Central memory CD8-positive, alpha-beta T cell (primary cell): Measurements from ENCODE around the gene GPRC5B.

Source experiments
- ATAC-seq: fragments of 150-1000 bp; cut with Tn5 transposase; replicated peaks from 2 replicates; pipeline ENCODE4 v1.10.0; 2022; ENCODE audit warnings: mild to moderate bottlenecking, moderate FRiP score, moderate number of reproducible peaks; ENCODE audit not compliant: poor library complexity, severe bottlenecking; ENCODE audit errors: extremely low read depth
- DNase-seq, 2 donors: peaks; one replicate each; pipeline ENCODE4 v3.0.0; 2021; ENCODE audit warnings: low spot score in 2 of 2
- H3K27ac Mint-ChIP-seq: one replicate; pipeline ENCODE4 v1.8.0; 2022; ENCODE audit warnings: low read depth, mild to moderate bottlenecking, moderate library complexity, mixed read lengths
- H3K27me3 Mint-ChIP-seq: one replicate; pipeline ENCODE4 v1.8.0; 2022; ENCODE audit warnings: mixed read lengths
- H3K36me3 Mint-ChIP-seq: one replicate; pipeline ENCODE4 v1.8.0; 2022; ENCODE audit warnings: mild to moderate bottlenecking, moderate library complexity, mixed read lengths; ENCODE audit not compliant: insufficient read depth
- H3K4me1 Mint-ChIP-seq: one replicate; pipeline ENCODE4 v1.8.0; 2022; ENCODE audit warnings: mixed read lengths
- H3K4me3 Mint-ChIP-seq: one replicate; pipeline ENCODE4 v1.8.0; 2022; ENCODE audit warnings: mild to moderate bottlenecking, moderate library complexity, mixed read lengths
- H3K9me3 Mint-ChIP-seq: one replicate; pipeline ENCODE4 v1.8.0; 2022; ENCODE audit warnings: mixed read lengths

Gene GPRC5B

DNA sequence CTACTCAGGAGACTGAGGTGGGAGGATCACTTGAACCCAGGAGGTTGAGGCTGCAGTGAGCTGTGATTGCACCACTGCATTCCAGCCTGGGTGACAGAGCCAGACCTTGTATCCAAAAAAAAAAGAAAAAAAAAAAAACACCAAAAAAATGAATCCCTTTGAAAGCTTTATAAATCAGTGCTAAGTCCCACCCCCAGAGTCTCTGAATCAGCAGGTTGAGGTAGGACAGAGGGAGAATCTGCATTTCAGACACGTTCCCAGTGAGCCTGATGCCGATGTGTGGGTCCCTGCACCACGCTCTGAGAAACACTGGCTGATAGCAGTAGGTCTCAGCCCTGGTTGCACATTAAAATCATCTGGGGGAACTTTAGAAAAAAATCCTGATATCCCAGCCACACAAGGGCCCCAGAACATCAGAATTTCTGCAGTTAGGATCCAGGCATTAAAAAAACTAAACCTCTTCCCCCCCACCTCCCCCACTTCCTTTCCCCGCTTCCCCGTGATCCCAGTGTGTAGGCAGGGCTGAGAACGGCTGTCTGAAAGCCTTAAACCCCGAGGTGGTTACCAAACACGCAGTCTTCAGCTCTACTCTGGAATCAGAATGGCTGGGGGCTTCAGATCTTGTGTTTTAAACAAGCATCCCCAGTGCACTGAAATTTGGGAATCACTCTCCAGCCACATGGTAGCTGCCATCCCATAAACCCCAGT, 27.3 kb upstream of the GPRC5B start:
- ATAC-seq (no peak), DNase-seq (no peak)
- Mint-ChIP-seq H3K4me1 (peaks cover 11% of the 10 kb centered on the region), H3K27ac (no peak overlapping the region), H3K36me3 (no peaks in the 10 kb centered on the region), H3K4me3 (no peak overlapping the region), H3K27me3 (peaks cover 42% of the 10 kb centered on the region), H3K9me3 (no peaks in the 10 kb centered on the region)

DNA sequence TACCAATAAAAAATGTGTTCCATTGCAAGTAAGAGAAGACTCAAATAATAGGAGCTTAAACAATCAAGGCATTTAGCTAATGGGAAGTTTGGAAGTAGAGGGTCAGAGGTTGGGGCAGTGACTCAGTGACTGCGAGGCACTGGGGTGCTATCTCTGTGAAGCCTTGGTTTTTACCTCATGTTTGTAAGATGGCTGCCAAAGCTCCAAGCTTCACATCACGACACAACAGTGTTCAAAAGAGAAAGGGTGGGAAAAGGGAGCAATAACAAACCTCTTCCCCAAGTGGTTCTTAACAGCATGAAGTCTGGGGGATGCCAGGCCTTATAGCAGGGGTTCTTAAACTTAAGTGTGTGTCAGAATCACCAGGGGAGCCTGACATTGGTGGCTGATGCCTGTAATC, 26.6 kb upstream of the GPRC5B start:
- ATAC-seq (no peak), DNase-seq (no peak)
- H3K27ac Mint-ChIP-seq, result no peak overlapping the region
- peaks cover 12% of the 10 kb centered on the region for H3K4me1 Mint-ChIP-seq
- H3K9me3 Mint-ChIP-seq, result no peaks in the 10 kb centered on the region
- no peak overlapping the region for H3K4me3 Mint-ChIP-seq
- peaks cover 42% of the 10 kb centered on the region for H3K27me3 Mint-ChIP-seq
- no peaks in the 10 kb centered on the region for H3K36me3 Mint-ChIP-seq

DNA sequence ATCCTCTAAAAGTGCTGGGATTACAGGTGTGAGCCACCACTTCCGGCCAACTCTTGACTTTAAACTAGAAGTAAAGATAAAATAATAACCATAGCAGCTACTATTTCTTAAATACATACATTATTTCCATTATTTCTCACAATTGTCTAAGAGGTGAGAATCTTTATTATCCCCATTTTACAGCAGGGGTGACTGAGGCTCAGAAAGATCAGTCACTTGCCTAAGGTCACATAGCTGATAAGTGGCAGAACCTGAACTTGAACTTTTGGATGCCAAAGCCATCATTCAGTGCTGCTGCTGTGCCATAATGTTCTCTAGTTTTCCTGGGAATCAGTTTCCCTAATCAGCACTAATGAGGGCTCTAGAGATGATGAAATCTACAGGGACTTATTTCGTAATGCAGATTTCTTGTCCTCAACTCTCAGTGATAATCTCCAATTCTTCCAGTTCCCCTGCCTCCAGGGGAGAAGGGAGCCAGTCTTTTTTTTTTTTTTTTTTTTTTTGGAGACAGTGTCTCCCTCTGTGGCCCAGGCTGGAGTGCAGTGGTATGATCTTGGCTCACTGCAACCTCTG, 25.2 kb upstream of the GPRC5B start:
- H3K4me1 Mint-ChIP-seq, result peaks cover 12% of the 10 kb centered on the region
- H3K4me3 Mint-ChIP-seq, result no peak overlapping the region
- peaks cover 42% of the 10 kb centered on the region for H3K27me3 Mint-ChIP-seq
- no peaks in the 10 kb centered on the region for H3K9me3 Mint-ChIP-seq
- ATAC-seq (no peak), DNase-seq (no peak)
- no peak overlapping the region for H3K27ac Mint-ChIP-seq
- H3K36me3 Mint-ChIP-seq, result no peaks in the 10 kb centered on the region

DNA sequence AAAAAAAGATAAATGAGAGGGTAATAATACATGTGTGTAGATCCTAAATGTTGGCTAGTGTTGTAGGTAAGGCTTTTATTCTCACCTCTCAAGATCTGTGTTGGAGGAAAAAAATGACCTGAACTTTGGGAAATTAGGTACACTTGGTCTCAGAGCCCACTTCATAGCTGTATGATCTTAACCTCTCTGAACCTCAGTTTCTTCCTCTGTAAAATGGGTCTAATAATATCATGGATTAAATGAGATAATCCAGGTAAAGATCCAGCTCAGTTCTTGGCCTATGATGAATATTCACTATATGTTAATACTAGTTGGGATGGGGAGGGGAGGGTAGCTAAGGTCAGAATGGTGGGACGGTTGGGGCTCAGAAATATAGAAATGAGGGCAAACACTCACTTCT, 24.3 kb upstream of the GPRC5B start:
- no peak for DNase-seq
- ATAC-seq, result no peak
- no peaks in the 10 kb centered on the region for H3K36me3 Mint-ChIP-seq
- peaks cover 12% of the 10 kb centered on the region for H3K4me1 Mint-ChIP-seq
- no peak overlapping the region for H3K27ac Mint-ChIP-seq
- no peak overlapping the region for H3K4me3 Mint-ChIP-seq
- H3K27me3 Mint-ChIP-seq, result peaks cover 42% of the 10 kb centered on the region
- H3K9me3 Mint-ChIP-seq, result no peaks in the 10 kb centered on the region

DNA sequence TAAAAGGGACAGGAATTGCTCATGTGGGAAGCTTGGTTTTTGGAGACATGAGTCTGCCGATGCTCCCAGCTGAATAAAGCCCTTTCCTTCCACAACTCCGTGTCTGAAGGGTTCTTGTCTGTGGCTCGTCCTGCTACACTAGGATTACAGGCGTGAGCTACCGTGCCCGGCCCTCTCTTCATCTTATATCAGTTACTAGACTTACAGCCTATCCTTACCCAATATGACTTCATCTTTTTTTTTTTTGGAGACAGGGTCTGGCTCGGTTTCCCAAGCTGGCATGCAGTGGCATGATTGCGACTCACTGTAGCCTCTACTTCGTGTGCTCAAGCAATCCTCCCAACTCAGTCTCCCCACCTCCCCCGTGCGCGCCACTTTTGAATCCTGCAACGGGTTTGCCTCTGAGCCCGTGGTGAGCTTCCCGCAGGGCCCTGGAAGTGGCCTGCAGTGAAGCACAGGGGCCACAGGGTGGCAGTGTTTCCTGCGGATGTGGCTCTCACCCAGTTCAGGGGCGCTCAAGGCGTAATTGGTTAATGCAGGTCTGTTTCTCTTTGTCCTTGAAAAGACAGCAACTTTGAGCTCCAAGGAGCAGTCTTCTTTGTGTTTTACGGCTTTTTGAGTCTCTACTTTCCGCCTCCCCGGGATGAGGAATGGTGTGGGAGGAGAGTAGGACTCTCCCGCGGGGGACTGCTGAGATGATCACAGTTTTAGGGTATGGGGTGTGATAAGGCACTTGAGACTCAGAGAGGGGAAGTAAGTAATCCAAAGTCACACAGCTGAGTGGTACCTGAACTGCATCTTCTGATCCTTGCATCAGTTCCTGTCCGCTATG, 22.7 kb upstream of the GPRC5B start:
- DNase-seq, result peak; percentile 42 to 54
- H3K36me3 Mint-ChIP-seq, result no peaks in the 10 kb centered on the region
- H3K9me3 Mint-ChIP-seq, result no peaks in the 10 kb centered on the region
- peak overlapping the region; percentile 56 for H3K27ac Mint-ChIP-seq
- H3K27me3 Mint-ChIP-seq, result peaks cover 35% of the 10 kb centered on the region
- H3K4me1 Mint-ChIP-seq, result peaks cover 12% of the 10 kb centered on the region
- H3K4me3 Mint-ChIP-seq, result peak overlapping the region; percentile 56
- peak; percentile 78 for ATAC-seq

DNA sequence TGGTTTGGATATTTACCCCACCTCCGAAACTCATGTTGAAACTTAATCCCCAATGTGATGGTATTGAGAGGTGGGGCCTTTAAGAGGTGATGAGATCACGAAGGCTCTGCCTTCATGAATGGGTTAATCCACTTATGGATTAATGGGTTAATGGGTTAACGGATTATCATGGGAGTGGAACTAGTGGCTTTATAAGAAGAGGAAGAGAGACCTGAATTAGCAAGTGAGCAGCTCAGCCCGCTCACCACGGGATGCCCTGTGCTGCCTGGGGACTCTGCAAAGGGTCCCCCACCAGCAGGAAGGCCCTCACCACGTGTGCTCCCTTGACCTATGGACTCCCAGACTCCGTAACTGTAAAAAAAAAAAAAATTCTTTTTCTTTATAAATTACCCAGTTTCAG, 16.5 kb upstream of the GPRC5B start:
- Mint-ChIP-seq H3K27ac (no peak overlapping the region), H3K36me3 (no peaks in the 10 kb centered on the region), H3K4me3 (no peak overlapping the region), H3K27me3 (peaks cover 30% of the 10 kb centered on the region), H3K4me1 (peaks cover 6% of the 10 kb centered on the region), H3K9me3 (no peaks in the 10 kb centered on the region)
- ATAC-seq, result no peak
- no peak for DNase-seq

DNA sequence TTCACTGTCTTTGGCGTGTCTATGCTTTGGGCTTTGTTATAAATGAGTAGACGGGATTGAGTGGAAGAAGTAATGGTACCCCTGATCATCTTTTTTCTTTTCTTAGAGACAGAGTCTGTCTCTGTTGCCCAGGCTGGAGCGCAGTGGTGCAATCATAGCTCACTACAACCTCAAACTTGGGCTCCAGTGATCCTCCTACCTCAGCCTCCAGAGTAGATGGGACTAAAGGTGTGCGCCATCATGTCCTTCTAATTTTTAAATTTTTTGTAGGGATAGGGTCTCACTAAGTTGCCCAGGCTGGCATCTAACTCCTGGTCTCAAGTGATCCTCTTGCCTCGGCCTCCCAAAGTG, 14.9 kb upstream of the GPRC5B start:
- Mint-ChIP-seq H3K9me3 (no peaks in the 10 kb centered on the region), H3K27ac (no peak overlapping the region), H3K4me1 (peaks cover 6% of the 10 kb centered on the region), H3K36me3 (no peaks in the 10 kb centered on the region), H3K4me3 (no peak overlapping the region), H3K27me3 (peaks cover 30% of the 10 kb centered on the region)
- ATAC-seq (no peak), DNase-seq (no peak)

DNA sequence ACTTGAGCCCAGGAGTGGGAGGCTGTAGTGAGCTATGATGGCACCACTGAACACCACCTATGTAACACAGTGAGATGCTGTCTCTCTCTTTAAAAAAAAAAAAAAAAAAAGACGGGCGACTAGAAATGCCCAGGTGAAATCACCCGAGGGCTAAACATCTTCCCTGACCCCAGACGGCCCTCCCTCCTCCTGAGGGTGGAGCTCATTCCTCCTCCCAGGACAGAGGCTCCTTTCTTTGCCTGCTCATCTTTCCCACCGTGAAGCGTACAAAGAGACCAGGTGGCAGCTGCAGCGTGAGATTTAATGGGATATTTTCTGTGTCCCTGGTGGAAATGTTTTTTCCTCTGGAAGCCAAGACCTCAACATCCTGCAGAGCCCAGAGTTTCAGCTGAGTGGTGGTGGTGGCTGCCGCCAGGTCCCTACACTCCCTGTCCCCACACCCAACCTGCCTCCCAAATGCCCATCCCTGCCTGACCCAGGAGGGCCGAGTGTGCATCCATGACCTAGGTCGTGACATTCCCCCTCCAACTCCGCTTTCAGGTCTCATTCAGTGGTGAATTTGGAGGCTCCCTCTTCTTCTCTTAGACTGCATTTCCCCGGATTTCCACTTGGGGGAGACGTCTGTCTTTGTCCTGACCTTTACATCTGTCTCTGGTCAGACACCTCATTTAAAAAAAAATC, 14.4 kb upstream of the GPRC5B start:
- Mint-ChIP-seq H3K27me3 (peaks cover 30% of the 10 kb centered on the region), H3K27ac (no peak overlapping the region), H3K4me3 (no peak overlapping the region), H3K4me1 (peaks cover 6% of the 10 kb centered on the region), H3K36me3 (no peaks in the 10 kb centered on the region), H3K9me3 (no peaks in the 10 kb centered on the region)
- ATAC-seq (no peak), DNase-seq (no peak)

DNA sequence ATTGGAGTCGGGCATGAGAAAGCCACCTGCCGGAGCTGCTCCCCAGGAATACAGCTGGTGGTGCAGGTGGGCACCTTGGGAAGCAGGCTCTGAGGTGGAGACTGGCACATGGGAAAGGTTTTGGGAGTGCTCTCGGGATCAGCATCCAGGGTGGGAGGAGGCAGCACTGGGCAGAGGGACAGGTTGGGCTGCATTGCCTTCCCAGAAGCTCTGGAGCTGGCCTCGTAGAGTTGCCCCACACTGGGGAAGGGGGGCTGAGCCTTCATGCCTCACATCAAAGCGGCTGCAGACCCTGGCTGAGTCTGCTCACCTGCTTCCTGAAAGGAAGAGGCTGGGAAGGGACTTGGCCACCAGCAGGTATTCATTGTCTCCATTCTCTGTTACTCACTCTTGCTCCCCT, 13.5 kb upstream of the GPRC5B start:
- H3K4me3 Mint-ChIP-seq, result no peak overlapping the region
- H3K9me3 Mint-ChIP-seq, result no peaks in the 10 kb centered on the region
- ATAC-seq, result no peak
- no peak for DNase-seq
- H3K4me1 Mint-ChIP-seq, result peaks cover 6% of the 10 kb centered on the region
- no peaks in the 10 kb centered on the region for H3K36me3 Mint-ChIP-seq
- H3K27me3 Mint-ChIP-seq, result peaks cover 30% of the 10 kb centered on the region
- no peak overlapping the region for H3K27ac Mint-ChIP-seq

DNA sequence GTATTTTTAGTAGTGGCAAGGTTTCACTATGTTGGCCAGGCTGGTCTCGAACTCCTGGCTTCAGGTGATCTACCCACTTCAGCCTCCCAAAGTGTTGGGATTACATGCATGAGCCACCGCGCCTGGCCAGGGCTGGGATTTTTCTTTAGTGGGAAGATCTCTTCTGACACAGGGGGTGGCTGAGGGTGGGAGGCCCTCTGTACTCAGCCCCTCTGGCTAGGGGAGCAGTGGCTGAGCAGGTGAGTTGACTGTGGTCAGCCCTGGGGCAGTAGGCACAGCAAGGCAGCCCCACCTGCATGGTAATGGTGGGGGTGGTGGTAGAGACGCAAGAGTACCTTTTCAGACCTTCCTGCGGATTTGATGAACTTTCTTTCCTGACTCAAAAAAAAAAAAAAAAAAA, 12.3 kb upstream of the GPRC5B start:
- H3K4me3 Mint-ChIP-seq, result no peak overlapping the region
- no peak for ATAC-seq
- H3K9me3 Mint-ChIP-seq, result no peaks in the 10 kb centered on the region
- H3K27ac Mint-ChIP-seq, result no peak overlapping the region
- DNase-seq, result no peak
- no peaks in the 10 kb centered on the region for H3K36me3 Mint-ChIP-seq
- H3K4me1 Mint-ChIP-seq, result peaks cover 6% of the 10 kb centered on the region
- peaks cover 30% of the 10 kb centered on the region for H3K27me3 Mint-ChIP-seq

DNA sequence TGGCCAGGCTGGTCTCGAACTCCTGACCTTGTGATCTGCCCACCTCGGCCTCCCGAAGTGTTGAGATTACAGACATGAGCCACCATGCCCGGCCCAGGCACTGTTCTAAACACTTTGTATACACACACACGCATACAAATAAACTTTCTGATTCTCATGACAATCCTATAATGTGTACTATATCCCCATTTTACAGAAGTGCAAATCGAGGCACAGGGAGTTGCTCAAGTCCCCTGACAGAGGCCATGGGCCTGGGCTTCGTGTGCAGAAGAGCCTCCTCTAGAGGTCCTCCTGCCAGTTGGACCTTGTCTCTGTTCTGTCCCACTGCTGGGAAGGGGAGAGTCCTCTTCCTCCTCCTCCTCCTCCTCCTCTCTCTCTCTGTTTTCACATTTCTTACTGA, 9.9 kb upstream of the GPRC5B start:
- H3K9me3 Mint-ChIP-seq, result no peaks in the 10 kb centered on the region
- H3K36me3 Mint-ChIP-seq, result no peaks in the 10 kb centered on the region
- peaks cover 6% of the 10 kb centered on the region for H3K4me1 Mint-ChIP-seq
- ATAC-seq, result no peak
- no peak overlapping the region for H3K4me3 Mint-ChIP-seq
- no peak for DNase-seq
- no peak overlapping the region for H3K27ac Mint-ChIP-seq
- H3K27me3 Mint-ChIP-seq, result peaks cover 27% of the 10 kb centered on the region

DNA sequence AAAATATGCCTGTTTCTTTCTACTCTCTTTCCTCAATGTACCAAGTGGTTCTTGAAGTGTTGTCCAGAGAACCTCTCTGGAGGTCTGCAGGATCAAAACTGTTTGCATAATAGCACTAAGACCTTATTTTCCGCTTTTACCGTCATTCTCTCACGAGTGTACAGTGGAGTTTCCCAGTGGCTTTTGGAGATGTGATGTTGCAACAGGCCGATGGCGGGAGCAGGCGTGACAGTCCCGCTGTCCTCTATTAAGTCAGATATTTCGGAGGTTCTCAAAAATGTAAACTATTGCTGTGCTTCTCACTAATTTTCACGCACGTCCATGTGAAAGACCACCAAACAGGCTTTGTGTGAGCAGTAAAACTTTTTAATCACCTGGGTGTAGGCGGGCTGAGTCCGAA, 8.3 kb upstream of the GPRC5B start:
- no peak overlapping the region for H3K27ac Mint-ChIP-seq
- no peaks in the 10 kb centered on the region for H3K9me3 Mint-ChIP-seq

More for the DNA sequence above, 8.3 kb upstream of the GPRC5B start:
- Mint-ChIP-seq H3K4me3 (no peak overlapping the region), H3K36me3 (no peaks in the 10 kb centered on the region), H3K4me1 (no peaks in the 10 kb centered on the region), H3K27me3 (peaks cover 11% of the 10 kb centered on the region)
- ATAC-seq, result no peak
- no peak for DNase-seq
